H54 (cell line): Measurements from ENCODE around the gene ERC1.
"Not testable (repeated sequence)": the region's sequence is repeated elsewhere in the genome, so short reads cannot be mapped to it uniquely, and the experiment has no call there.

Experiments used
- DNase-seq: peaks from one replicate; pipeline ENCODE4 v3.0.0; 2011; ENCODE audit warnings: low spot score, mixed read lengths; ENCODE audit not compliant: insufficient read length
- FAIRE-seq: peaks from 3 replicates; lab custom pipeline; 2011; peaks lifted over from hg19 to GRCh38; lab: Jason Lieb, UNC
- POLR2A ChIP-seq: IDR thresholded peaks from 2 replicates; pipeline ENCODE4 v1.6.1; 2011; ENCODE audit warnings: low read depth, mild to moderate bottlenecking, low read length

The ERC1 gene

GRCh38 chr12:1338483-1339177 lies 347.6 kb downstream of the ERC1 start:
- no peak for FAIRE-seq
- no peak for TF ChIP-seq POLR2A
- no peak for DNase-seq

GRCh38 chr12:1339178-1339541 lies 348.1 kb downstream of the ERC1 start:
- DNase-seq, FAIRE-seq: not testable (repeated sequence)

DNA sequence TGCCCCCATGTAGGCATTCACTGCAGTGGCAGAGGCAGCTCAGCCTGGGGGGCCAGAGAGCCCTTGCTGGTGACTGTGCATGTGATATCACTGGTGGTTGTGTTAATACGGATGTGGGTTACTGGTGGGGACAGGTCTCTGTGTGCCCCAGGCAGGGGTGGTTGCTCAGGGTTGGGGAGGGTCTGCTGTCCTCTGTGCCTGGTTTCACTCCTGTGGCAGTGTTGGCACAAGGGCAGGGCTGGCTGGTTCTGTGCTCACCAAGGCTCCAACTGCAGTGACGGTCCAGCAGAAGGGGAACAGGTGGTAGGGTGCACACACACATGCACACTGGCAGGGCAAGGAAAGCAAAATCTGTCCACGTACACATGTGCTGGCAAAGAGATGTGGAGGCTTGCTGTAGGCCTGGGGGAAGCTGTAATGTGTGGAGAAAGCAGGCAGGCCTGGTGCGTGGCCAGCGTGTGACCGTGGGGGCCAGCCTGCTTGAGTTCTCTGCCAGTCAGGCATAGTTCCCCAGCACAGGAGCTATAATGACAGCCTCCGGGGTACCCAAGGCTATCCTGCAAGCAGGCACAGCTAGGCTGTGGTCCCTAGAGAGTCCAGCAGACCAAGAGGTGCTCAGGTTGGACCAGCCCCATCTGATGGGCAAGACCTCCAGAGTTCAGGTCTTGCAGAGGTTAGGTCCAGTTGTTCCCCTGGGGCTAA lies 348.7 kb downstream of the ERC1 start:
- no peak for TF ChIP-seq POLR2A
- no peak for DNase-seq
- no peak for FAIRE-seq

- FAIRE-seq, DNase-seq: not testable (repeated sequence)
These were observed 350.2 kb downstream of the ERC1 start for GRCh38 chr12:1341270-1341669.

DNA sequence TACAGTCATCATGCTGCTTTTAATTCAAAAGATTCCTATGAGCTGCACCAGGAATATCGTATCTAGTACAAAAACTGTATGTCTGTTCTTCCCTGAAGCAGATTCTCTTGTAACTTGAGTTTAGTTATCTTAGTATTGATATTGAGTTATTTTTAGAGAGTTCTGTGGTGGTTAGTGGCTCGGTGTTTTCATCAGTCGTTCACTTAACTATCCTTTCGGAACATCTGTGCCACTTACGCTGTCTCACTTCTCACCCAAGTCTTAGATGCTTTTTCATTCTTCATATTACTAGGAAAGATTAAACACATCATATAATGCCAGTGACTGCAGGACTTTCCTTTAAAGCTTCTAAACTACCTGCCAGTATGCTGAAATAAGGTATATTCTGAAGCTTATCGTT lies 352.4 kb downstream of the ERC1 start:
- FAIRE-seq (no peak), DNase-seq (no peak)
- TF ChIP-seq POLR2A = no peak

DNA sequence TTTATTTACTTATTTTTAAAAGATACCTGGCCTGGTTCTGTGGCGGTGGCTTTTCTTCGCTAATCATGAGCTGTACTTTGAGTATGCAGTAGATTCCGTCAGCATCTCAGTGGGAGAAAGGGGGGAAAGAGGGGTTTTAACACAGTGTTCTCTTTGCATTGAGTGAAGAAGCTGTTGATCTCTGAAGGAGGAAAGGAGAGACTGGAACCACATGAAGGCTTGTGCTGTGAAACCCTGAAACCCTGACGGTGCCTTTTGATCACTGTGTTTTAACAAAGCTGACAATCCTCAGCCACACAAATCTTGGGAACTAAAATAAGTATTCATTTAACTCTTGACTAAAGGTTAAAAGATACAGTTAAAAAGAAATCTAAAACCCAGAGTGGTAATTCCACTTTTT lies 353.2 kb downstream of the ERC1 start:
- DNase-seq (no peak), FAIRE-seq (no peak)
- TF ChIP-seq POLR2A = no peak

GRCh38 chr12:1346126-1346525 lies 355.1 kb downstream of the ERC1 start:
- TF ChIP-seq POLR2A = no peak
- FAIRE-seq (peak; percentile 48), DNase-seq (no peak)

GRCh38 chr12:1347294-1347693 lies 356.3 kb downstream of the ERC1 start:
- no peak for TF ChIP-seq POLR2A
- DNase-seq (no peak), FAIRE-seq (no peak)

- DNase-seq = no peak
- peak; percentile 48 for FAIRE-seq
- no peak for TF ChIP-seq POLR2A
These were observed 357.6 kb downstream of the ERC1 start for GRCh38 chr12:1348606-1349005.

- TF ChIP-seq POLR2A = no peak
- FAIRE-seq = peak; percentile 99
- peak; percentile 61 for DNase-seq
These were observed 359.3 kb downstream of the ERC1 start for GRCh38 chr12:1350055-1350933.

DNA sequence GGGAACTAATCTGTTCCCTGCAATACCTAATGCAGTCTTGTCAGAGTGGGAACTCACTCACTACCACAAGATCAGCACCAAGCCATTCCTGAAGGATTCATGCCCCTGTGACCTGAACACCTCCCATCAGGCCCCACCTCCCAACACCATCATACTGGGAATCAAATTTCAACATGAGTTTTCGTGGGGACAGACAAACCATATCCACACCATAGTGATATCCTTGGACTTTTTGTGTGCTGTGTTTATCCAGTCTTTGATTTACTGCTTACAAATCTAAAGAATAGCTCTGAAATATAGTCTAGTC lies 359.9 kb downstream of the ERC1 start:
- DNase-seq = no peak
- no peak for FAIRE-seq
- TF ChIP-seq POLR2A = no peak

- DNase-seq = no peak
- FAIRE-seq = peak; percentile 64
- no peak for TF ChIP-seq POLR2A
These were observed 360.9 kb downstream of the ERC1 start for GRCh38 chr12:1351926-1352325.

GRCh38 chr12:1353451-1353850 lies 362.4 kb downstream of the ERC1 start:
- no peak for TF ChIP-seq POLR2A
- DNase-seq (no peak), FAIRE-seq (no peak)

GRCh38 chr12:1355396-1355795 lies 364.4 kb downstream of the ERC1 start:
- FAIRE-seq = peak; percentile 11
- no peak for DNase-seq
- no peak for TF ChIP-seq POLR2A

DNA sequence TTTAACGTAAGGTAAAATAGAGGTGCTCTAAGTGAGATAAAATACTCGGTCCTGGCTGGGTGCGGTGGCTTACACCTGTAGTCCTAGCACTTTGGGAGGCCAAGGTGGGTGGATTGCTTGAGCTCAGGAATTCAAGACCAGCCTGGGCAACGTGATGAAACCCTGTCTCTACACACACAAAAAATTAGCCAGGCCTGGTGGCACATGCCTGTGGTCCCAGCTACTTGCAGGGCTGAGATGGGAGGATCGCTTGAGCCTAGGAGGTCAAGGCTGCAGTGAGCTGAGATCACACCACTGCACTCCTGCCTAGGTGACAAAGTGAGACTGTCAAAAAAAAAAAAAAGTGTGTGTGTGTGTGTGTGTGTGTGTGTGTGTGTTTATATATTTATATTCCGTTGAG lies 364.8 kb downstream of the ERC1 start:
- not testable (repeated sequence) for DNase-seq, FAIRE-seq
